ENCODE measurements around the gene CDC42EP5.
"Not testable (repeated sequence)": the region's sequence is repeated elsewhere in the genome, so short reads cannot be mapped to it uniquely, and the experiment has no call there.

The CDC42EP5 gene

DNA sequence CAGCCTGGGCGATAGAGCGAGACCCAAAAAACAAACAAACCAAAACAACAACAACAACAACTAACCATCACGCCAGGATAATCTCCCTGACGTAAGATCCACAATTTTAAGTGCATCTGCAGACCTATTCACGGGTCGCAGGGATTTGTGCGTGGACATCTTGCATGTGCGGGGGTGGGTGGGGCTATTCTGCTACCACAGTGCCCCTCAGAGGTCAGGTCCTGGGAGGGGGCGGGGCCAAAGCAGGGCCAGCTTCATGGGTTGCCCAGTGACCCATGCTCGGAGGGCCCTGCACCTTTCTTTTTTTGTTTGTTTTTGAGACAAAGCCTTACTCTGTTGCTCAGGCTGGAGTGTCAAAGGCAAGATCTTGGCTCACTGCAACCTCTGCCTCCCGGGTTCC is 2.6 kb upstream of the CDC42EP5 start:
- H3K4me3 Mint-ChIP-seq, result no peak overlapping the region
- H3K27ac Mint-ChIP-seq, result no peak overlapping the region
- H3K4me1 Mint-ChIP-seq (ENCODE audit: low read depth), result peaks cover 7% of the 10 kb centered on the region
- H3K9me3 Mint-ChIP-seq, result no peaks in the 10 kb centered on the region
- no peaks in the 10 kb centered on the region for H3K36me3 Mint-ChIP-seq (ENCODE audit: low read depth)
- H3K27me3 Mint-ChIP-seq (ENCODE audit: low read depth), result peaks cover 54% of the 10 kb centered on the region

DNA sequence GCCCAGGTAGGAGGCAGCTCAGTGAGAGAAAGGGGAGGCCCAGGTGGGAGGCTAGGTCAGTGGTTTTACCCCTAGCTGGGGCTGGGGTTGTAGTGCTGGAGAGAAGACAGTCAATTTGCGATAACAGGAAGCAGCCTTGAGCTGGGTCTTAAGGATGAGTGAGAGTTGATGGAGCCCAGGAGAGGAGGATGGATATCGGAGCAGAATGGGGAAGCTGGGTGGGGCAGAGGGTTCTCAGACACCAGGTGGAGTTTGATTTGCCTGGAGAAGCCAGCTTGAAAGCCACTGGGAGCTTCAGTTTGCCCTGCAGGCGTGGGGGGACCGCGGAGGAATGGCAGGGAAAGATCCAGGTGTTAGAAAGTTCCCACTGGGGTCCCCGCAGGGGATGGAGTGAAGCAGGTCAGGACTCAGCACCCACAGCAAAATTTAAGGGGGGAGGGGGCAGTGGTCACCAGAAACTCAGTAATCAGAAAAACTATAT is 836 bp upstream of the CDC42EP5 start:
- Mint-ChIP-seq H3K9me3 (no peaks in the 10 kb centered on the region), H3K27ac (no peak overlapping the region), H3K4me1 (ENCODE audit: low read depth) (peaks cover 7% of the 10 kb centered on the region), H3K36me3 (ENCODE audit: low read depth) (no peaks in the 10 kb centered on the region), H3K4me3 (no peak overlapping the region), H3K27me3 (ENCODE audit: low read depth) (peaks cover 61% of the 10 kb centered on the region)

DNA sequence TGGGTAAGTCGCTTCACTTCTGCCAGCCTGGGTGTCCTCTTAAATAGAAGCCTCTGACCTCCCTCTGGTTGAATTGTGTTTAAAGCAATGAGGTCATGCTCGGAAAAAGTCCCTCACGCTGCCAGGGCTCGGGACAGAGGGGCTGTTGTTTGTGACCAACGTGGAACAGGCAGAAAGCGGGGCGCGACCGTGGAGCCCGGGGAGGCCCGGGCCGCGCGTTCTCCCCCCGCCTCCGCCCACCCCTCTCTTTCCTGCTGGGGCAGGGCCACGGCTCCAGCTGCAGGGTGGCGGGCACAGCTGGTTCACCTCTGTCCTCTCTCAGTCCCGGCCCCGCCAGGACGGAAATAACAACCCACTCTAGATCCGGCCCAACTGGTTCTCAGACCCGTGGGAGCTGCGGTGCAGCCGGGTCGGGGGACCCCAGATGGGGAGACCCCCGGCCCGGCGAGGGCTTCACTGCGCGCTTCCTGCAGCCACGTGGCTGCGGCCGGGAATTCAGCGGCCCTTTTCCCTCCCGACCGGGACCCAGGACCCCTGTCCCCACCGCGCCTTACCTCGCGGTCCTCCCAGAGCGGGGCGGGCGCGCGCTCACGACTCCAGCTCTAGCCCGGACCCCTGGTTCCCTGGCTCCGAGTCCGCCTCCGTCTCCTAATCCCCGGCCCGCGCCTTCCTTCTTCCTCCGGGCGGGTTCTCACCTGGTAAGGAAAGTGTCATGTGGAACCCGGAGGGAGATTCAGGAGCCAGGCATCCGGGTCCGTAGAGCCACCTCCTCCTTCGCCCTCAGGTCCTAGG is 1.9 kb downstream of the CDC42EP5 start:
- H3K27ac Mint-ChIP-seq, result no peak overlapping the region
- no peaks in the 10 kb centered on the region for H3K9me3 Mint-ChIP-seq
- H3K27me3 Mint-ChIP-seq (ENCODE audit: low read depth), result peaks cover 57% of the 10 kb centered on the region
- H3K36me3 Mint-ChIP-seq (ENCODE audit: low read depth), result no peaks in the 10 kb centered on the region
- H3K4me1 Mint-ChIP-seq (ENCODE audit: low read depth), result peaks cover 6% of the 10 kb centered on the region
- no peak overlapping the region for H3K4me3 Mint-ChIP-seq

DNA sequence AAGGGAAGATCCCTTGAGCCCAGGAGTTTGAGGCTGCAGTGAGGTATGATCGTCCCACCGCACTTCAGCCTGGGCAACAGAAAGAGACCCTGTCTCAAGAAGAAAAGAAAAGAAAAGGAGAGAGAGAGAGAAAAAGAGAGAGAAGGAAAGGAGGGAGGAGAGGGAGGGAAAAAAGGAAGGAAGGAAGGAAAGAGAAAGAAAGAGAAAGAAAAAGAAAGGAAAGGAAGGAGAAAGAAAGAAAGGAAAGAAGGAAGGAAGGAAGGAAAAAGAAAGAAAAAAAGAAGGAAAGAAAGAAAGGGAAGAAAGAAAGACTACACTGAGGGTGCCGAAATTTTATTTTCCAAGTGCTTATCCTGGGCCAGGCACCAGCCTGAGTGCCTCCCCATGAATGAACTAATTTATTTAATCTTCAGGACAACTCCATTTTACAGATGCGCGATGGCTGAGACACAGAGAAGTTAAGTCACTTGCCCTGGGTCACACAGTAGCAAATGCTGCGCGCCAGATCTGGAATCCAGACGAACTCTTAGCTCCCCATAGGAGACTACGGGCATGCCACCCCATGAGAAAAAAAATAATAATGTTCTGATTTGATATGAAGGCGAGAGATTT is 2.7 kb downstream of the CDC42EP5 start:
- no peak overlapping the region for H3K4me3 Mint-ChIP-seq
- H3K27me3 Mint-ChIP-seq (ENCODE audit: low read depth), result peaks cover 61% of the 10 kb centered on the region
- H3K27ac Mint-ChIP-seq, result no peak overlapping the region

DNA sequence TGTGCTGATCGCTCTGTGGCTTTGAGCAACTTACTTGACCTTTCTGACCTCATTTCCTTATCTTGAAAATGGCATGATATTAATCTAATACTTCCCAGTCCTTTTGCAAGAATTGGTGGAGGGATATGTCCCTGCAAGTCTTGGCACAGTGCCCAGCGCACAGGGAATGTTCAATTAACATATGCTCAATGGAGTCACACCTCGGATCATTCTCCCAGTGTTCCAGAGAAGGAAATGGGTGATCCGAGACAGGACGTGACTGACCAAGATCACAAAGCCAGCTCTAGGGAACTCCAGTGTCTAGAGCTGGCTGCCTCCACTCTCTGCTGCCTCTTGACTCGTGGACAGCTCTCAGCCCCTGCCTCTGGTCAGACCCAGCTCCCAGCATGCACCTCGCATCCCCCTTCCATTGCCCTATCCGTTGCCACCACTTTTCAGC is 3.6 kb downstream of the CDC42EP5 start:
- no peaks in the 10 kb centered on the region for H3K36me3 Mint-ChIP-seq (ENCODE audit: low read depth)
- H3K27me3 Mint-ChIP-seq (ENCODE audit: low read depth), result peaks cover 55% of the 10 kb centered on the region
- H3K4me3 Mint-ChIP-seq, result no peak overlapping the region
- H3K9me3 Mint-ChIP-seq, result no peaks in the 10 kb centered on the region
- peaks cover 8% of the 10 kb centered on the region for H3K4me1 Mint-ChIP-seq (ENCODE audit: low read depth)
- no peak overlapping the region for H3K27ac Mint-ChIP-seq

More for the DNA sequence above, 2.7 kb downstream of the CDC42EP5 start:
- Mint-ChIP-seq H3K9me3 (no peaks in the 10 kb centered on the region), H3K36me3 (ENCODE audit: low read depth) (no peaks in the 10 kb centered on the region), H3K4me1 (ENCODE audit: low read depth) (peaks cover 6% of the 10 kb centered on the region)

DNA sequence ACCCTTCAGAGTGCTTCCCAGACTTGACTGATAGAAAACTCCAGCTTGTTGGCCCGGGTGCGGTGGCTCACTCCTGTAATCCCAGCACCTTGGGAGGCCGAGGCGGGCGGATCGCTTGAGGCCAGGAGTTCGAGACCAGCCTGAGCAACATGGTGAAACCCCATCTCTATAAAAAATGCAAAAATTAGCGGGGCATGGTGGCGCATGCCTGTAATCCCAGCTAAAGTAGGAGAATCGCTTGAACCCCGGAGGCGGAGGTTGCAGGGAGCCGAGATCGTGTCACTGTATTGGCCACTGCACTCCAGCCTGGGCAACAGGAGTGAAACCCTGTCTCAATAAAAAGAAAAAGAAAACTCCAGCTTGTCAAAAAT is 7.0 kb downstream of the CDC42EP5 start:
- peak overlapping the region; percentile 42 for H3K4me3 Mint-ChIP-seq
- peaks cover 18% of the 10 kb centered on the region for H3K4me1 Mint-ChIP-seq (ENCODE audit: low read depth)
- not testable (repeated sequence) for H3K9me3 Mint-ChIP-seq; H3K27ac Mint-ChIP-seq; H3K36me3 Mint-ChIP-seq (ENCODE audit: low read depth)
- peaks cover 40% of the 10 kb centered on the region for H3K27me3 Mint-ChIP-seq (ENCODE audit: low read depth)

DNA sequence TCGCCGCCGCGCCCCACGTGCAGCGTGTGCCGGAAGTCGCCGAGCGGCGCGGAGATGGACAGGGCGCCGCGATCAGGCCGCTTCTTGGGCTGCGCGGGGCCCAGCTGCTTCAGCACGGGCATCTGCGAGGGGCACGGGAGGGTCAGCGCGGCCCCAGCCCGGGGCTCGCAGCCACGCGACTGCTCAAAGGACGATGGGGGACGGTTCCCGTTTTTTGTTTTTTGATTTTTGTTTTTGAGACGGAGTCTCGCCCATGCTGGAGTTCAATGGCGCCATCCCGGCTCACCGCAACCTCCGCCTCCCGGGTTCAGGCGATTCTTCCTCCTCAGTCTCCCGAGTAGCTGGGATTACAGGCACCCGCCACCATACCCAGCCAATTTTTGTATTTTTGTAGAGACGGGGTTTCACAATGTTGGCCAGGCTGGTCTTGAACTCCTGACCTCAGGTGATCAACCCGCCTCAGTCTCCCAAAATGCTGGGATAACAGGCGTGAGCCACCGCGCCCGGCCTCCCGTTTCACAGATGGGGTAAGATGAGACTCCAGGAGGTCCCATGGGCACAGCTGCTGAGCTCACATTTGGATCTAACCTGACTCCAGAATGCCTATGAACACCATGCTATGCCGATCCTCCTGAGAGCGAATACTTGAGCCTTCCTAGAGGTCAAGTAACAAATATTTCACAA is 7.5 kb downstream of the CDC42EP5 start:
- Mint-ChIP-seq H3K9me3 (no peaks in the 10 kb centered on the region), H3K27me3 (ENCODE audit: low read depth) (peaks cover 34% of the 10 kb centered on the region), H3K36me3 (ENCODE audit: low read depth) (peaks cover 4% of the 10 kb centered on the region), H3K4me1 (ENCODE audit: low read depth) (peaks cover 17% of the 10 kb centered on the region), H3K4me3 (peak overlapping the region; percentile 42), H3K27ac (no peak overlapping the region)

DNA sequence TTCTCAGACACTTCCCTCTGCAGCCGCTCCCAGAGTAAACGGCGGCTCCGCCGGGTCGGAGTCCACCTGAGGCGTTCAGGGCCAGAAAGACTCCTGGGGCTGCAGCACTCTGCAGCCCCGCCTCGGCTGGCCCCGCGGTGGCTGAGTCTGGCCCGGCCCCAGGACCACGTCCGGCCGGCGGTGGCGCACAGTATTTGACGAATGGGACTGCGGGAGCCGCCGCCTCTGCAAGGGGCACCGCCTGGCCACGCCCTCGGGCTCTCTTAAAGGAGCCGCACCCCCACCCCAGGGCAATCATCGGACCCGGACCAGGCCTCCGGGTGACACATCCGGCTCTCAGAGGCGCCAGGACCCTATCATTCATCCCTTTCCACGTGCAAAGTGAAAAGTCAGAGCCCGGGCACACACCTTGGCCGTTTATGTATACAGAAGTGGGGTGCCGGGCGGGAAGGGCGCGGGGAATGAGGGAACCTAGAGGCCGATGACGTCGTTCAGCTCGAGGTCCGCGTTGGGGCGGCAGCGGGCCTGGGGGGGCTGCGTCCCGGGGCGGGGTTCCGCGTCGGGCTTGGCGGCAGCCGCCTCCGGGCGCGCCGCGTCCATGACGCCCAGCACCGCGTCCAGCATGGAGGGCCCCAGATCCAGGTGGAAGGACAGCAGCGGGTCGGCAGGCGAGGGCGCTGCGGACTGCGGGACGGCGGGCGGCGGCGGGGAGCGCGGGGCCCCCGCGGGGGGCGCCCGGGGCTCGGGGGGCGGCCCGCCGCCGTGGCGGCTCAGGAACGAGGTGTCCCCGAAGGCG is 8.3 kb downstream of the CDC42EP5 start:
- Mint-ChIP-seq H3K36me3 (ENCODE audit: low read depth) (peaks cover 5% of the 10 kb centered on the region), H3K4me3 (peak overlapping the region; percentile 85), H3K4me1 (ENCODE audit: low read depth) (peaks cover 16% of the 10 kb centered on the region), H3K27me3 (ENCODE audit: low read depth) (peaks cover 27% of the 10 kb centered on the region), H3K9me3 (no peaks in the 10 kb centered on the region), H3K27ac (peak overlapping the region; percentile 92)

DNA sequence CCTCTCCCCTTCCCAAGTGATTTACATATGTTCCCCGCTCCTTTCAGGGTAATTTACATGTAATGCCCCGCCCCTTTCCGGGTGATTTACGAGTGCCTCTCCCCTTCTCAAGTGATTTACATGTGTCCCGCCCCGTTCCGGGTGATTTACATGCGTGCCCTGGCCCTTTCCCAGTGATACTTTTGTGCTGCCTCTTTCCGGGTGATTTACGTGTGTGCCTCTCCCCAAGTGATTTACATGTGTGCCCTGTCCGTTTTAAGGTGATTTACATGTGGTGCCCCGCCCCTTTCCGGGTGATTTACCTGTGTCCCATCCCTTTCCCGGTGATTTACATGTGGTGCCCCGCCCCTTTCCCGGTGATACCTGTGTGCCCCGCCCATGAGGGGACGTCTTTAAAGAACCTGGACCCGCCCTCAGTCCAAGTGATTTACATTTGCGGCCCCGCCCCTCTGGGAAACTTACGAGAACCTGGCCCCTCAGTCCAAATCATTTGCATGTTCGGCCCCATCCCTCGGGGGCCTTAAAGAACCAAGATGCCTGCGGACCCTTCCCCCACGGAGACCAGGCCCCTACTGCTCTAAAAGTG is 9.0 kb downstream of the CDC42EP5 start:
- Mint-ChIP-seq H3K9me3 (no peaks in the 10 kb centered on the region), H3K4me1 (ENCODE audit: low read depth) (peaks cover 19% of the 10 kb centered on the region), H3K27me3 (ENCODE audit: low read depth) (peaks cover 20% of the 10 kb centered on the region), H3K27ac (peak overlapping the region; percentile 92), H3K4me3 (peak overlapping the region; percentile 85), H3K36me3 (ENCODE audit: low read depth) (peaks cover 10% of the 10 kb centered on the region)

DNA sequence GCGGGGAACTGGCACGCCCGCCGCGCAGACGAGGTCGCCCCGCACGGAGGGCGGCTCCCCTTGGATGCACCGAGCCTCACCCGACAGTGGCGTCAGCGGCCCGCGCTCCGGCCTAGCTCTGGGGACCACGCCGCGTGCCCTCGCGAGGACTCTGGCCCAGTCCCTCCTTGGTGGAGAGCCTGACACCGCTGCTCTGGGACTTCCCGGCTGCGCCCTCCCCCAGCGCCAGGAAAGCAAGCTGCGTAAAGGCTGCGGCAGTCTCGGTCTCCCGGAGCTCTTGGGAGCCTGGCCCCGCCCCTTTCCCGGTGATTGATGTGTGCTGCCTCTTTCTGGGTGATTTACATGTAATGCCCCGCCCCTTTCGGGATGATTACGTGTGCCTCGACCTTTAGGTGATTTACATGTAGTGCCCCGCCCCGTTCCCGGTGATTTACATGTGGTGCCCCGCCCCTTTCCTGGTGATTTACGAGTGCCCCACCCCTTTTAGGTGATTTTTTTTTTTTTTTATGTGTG is 9.5 kb downstream of the CDC42EP5 start, which contains the start of gene LENG9:
Gene LENG9, minus strand, starts transcription at position 248 of the 513 bp plus-strand sequence. CDS start 252 bp downstream, outside the sequence.
- Mint-ChIP-seq H3K27ac (peak within 1 kb of the TSS; percentile 92), H3K36me3 (ENCODE audit: low read depth) (peaks cover 16% of the 10 kb centered on the region)

DNA sequence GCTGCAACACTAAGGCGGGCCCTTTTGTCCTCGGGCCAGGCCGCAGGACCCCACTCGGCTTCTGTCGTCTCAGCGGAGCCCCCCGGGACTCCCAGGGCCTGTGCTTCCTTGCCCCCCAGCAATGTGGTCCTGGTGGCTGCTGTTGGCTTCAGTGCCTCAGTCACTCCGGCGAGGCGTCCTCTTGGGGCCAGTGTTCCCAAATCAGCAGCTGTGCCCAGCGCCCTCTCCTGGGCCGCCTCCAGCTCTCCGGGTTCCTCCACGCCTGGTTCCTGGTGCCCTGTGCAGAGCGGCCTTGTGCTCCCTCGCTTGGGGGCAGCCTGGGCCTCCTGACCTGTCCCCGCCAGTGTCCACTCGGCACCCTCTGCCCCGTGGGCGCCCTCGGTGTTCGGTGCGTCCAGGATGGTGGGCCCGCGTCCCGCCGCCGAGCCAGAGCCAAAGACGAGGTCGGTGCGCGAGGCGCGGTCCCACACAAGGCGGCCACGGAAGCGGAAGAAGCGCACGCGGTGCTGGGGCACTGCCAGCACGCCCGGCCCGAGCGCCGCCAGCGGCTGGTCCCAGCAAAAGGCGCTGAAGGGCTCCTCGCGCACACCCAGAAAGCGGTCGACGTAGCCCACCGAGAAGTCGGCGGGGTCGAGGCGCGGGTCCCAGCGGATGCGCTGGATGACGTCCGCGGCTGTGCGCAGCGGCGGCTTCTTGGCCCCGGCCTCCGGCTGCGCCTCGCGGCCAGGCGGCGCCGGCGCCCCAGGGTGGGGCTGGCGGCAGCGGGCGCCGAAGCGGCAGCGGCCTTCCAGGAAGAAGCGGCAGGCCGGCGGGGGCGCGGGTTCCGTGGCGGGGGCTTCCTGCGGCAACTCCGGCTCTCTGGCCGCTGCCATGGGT is 10.2 kb downstream of the CDC42EP5 start:
- peaks cover 24% of the 10 kb centered on the region for H3K4me1 Mint-ChIP-seq (ENCODE audit: low read depth)
- H3K27me3 Mint-ChIP-seq (ENCODE audit: low read depth), result peaks cover 8% of the 10 kb centered on the region
- H3K9me3 Mint-ChIP-seq, result no peaks in the 10 kb centered on the region
- H3K36me3 Mint-ChIP-seq (ENCODE audit: low read depth), result peaks cover 22% of the 10 kb centered on the region
- H3K27ac Mint-ChIP-seq, result peak overlapping the region; percentile 92
- H3K4me3 Mint-ChIP-seq, result peak overlapping the region; percentile 58

More for the DNA sequence above, 9.5 kb downstream of the CDC42EP5 start, which contains the start of gene LENG9:
- Mint-ChIP-seq H3K27me3 (ENCODE audit: low read depth) (peaks cover 15% of the 10 kb centered on the region), H3K4me1 (ENCODE audit: low read depth) (peaks cover 24% of the 10 kb centered on the region), H3K9me3 (no peaks in the 10 kb centered on the region), H3K4me3 (peak within 1 kb of the TSS; percentile 85)

DNA sequence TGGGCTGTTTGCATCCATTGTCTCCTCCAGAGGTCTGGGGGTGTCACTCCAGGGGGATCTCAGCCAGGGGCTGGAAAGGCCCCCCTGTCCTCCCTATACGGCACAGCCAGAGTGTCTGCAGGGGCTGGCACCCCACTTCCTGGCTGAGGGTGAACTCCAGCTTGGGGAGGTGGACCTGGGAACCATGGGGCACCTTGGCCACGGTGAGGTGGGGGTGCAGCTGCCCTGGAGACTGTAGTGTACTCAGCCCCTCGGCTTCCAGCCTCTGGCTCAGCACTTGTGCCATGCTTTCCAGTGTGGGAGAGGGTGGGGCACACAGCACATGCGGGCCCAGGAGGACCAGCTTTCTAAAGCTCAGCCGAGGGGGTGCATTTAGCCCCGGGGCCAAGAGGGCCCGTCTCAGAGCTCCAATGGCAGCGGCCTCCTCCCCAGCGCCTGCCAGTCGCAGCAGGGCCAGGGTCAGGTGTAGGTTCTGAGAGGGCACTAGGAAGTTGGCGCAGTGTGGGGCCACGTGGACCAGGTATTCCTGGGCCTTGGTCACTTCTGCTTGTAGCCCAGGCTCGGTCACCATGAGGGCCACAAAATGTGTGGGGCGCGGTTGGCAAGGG is 10.9 kb downstream of the CDC42EP5 start:
- H3K27me3 Mint-ChIP-seq (ENCODE audit: low read depth), result peaks cover 8% of the 10 kb centered on the region

More for the DNA sequence above, 10.9 kb downstream of the CDC42EP5 start:
- peaks cover 24% of the 10 kb centered on the region for H3K4me1 Mint-ChIP-seq (ENCODE audit: low read depth)
- H3K9me3 Mint-ChIP-seq, result no peaks in the 10 kb centered on the region
- peaks cover 22% of the 10 kb centered on the region for H3K36me3 Mint-ChIP-seq (ENCODE audit: low read depth)
- H3K27ac Mint-ChIP-seq, result peak overlapping the region; percentile 52
- H3K4me3 Mint-ChIP-seq, result peak overlapping the region; percentile 58

Data from T-helper 1 cell treated with Interleukin-12 subunit alpha and Interleukin-12 subunit beta and Interleukin-4 antibody, amounts not matched to agents 30 μg/mL and 1 μg/mL, for 36 hours (primary cell).